SKM-1 (cell line): Measurements from ENCODE around the gene CSNK1A1.
"Not testable (repeated sequence)": the region's sequence is repeated elsewhere in the genome, so short reads cannot be mapped to it uniquely, and the experiment has no call there.

Experiments
- DNase-seq: peaks from one replicate; lab custom pipeline; 2025; ENCODE audit not compliant: unreplicated experiment; lab: John Stamatoyannopoulos, UW

The CSNK1A1 gene

DNA sequence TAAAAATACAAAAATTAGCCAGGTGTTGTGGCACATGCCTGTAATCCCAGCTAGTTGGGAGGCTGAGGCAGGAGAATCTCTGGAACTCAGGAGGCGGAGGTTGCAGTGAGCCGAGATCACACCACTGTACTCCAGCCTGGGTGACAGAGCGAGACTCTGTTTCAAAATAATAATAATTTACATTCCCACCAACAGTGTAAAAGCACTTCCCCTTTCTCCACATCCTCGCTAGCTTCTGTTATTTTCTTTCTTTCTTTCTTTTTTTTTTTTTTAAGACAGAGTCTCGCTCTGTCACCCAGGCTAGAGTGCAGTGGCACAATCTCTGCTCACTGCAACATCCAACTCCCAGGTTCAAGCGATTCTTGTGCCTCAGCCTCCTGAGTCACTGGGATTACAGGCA, 89.3 kb downstream of the CSNK1A1 start:
- not testable (repeated sequence) for DNase-seq

GRCh38 chr5:149459891-149460290, 91.3 kb downstream of the CSNK1A1 start:
- DNase-seq: no peak

DNA sequence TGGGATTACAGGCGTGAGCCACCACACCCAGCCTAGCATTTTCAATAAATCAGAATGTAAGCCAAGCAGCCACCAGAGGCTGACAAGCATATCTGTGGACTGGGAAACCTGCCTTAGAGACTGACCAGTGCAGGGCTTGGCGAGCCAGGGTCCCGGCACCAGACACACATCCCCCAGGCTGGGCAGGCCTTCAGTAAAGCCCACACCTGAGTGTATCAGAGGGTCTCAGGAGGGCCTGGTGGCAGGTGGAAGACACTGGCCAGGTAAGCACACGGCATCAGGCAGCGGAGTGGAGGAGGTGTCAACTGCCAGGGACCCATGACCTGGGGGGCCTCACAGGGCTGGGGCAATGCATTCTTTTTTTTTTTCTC, 93.9 kb downstream of the CSNK1A1 start:
- no peak for DNase-seq

GRCh38 chr5:149456597-149457392, 94.4 kb downstream of the CSNK1A1 start:
- DNase-seq: no peak

DNA sequence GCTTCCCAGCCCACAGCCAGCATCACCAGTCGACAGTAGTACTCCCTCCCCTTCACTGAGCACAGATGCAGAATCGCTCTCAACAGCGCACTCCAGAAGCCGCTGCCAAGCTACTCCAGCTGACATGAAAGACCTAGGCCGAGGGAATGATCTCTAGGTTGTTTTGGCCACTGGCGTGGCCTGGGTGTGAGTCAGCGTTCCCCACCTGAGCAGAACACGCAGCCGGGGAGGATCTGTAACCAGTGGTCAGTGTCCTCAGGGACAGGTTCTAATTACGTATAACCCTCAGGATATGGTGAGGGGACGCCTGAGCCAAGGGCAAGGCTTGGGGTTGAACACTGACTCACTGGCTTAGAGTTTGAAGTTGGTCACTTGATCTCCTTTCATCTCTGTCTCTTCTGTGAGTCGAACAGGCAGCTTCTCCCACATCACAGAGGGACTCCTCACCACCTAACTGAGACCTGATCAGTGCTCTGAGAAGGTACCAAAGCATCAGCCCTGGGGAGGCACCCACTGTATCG, 95.3 kb downstream of the CSNK1A1 start:
- DNase-seq: no peak

- DNase-seq: no peak
These were observed 97.4 kb downstream of the CSNK1A1 start for GRCh38 chr5:149453618-149454415.

DNA sequence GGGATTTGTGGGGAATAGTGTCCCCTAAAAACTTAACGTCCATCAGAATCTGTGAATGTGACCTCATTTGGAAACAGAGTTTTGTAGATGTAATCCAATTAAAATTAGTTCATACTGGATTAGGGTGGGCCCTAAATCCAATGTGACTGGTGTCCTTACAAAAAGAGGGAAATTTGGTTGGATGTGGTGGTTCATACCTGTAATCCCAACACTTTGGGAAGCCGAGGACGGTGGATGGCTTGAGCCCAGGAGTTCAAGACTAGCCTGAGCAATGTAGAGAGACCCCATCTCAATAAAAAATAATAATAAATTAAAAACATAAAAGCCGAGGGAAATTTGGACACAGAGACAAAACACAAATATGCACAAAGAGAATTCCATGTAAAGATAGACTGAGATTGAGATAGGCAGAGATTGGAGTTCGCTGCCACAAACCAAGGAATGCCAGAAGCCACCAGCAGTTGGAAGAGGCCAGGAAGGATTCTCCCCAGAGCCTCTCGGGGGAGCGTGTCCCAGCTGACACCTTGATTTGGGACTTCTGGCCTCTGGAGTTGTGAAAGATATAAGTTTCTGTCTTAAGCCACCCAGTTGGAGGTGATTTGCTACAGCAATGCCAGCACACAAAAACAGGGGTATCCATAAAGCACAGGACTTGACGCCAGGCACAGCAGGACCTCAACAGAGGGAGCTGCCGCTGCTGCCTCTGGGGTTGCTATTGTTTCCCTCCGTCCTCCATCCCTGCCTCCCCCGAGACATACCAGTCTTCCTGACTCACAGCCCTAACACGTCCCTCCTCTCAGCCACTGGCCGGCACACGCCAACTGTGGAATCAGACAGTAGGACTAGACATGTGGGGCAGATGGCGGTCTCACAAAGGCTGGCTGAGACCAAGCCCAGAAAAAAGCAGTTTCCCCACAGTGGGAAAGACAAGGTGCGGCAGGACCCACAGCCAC, 98.3 kb downstream of the CSNK1A1 start:
- no peak for DNase-seq

DNA sequence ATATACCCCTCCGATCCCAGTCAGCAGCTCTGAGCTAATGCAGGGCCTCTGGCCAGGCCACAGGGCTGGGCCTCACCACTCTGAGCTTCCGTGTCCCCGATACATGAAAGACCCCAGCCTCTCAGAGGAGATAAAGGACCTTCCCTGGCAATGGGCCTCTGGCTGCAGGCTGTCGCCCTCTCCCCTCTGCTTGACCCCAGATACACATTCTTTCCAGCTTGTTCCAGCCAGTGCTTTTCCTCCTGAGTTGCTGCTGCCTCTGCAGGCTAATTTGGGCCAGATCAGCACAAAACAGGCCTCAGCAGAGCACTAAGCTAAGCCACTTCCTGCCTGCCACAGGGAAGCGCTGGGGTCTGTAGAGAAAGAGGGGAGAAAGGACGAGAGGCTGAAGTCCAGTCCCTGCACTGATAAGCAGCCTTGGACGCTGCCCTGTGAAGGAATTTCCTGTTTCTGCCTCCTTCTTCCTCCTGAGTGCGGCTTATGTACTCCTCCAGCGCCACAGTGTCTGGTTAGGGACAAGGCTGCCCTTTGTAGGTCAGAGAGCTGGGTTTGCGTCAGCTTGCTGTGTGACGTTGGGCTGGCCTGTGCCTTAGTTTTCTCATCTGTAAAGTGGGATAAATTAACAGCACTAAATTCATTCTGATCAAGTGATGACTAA, 99.1 kb downstream of the CSNK1A1 start:
- DNase-seq: peak; percentile 71

GRCh38 chr5:149450199-149450598, 101.0 kb downstream of the CSNK1A1 start:
- DNase-seq: no peak

GRCh38 chr5:149448831-149449714, 102.2 kb downstream of the CSNK1A1 start:
- DNase-seq: no peak

GRCh38 chr5:149448431-149448830, 102.8 kb downstream of the CSNK1A1 start:
- DNase-seq: no peak

- DNase-seq: no peak
These were observed 103.6 kb downstream of the CSNK1A1 start for GRCh38 chr5:149447373-149448367.

DNA sequence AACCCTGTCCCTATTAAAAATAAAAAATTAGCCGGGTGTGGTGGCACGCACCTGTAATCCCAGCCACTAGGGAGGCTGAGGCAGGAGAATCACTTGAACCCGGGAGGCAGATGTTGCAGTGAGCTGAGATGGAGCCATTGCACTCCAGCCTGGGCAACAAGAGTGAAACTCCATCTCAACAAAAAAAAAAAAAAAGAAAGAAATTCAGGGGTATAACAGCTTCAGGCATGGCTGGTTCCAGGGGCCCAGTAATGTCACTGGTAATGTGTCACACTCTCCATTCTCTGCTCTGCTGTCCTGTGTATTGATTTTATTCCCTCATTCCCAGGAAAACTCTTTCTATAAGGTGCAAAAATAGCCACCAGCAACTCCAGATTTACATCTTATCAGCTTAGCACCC, 104.4 kb downstream of the CSNK1A1 start:
- not testable (repeated sequence) for DNase-seq

GRCh38 chr5:149445739-149446369, 105.4 kb downstream of the CSNK1A1 start:
- no peak for DNase-seq

DNA sequence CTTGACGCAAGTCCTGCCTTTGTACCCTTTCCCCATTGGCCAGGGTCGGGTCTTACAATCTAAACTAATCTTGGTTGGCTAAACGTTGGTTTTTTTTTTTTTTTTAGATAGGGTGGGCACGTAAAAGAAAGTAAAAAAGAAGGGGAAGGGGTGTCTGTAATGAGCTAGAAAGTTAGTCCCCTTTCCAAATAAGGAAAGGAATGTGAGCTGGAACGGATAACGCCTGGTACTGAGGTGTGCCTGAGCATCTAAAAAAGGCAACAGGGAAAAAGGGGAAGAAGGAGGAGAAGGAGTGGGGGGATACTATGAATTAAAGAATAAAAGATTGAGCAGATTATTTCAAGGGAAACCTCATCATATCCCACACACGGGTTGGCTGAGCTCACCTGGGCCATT, 105.9 kb downstream of the CSNK1A1 start:
- DNase-seq: no peak

DNA sequence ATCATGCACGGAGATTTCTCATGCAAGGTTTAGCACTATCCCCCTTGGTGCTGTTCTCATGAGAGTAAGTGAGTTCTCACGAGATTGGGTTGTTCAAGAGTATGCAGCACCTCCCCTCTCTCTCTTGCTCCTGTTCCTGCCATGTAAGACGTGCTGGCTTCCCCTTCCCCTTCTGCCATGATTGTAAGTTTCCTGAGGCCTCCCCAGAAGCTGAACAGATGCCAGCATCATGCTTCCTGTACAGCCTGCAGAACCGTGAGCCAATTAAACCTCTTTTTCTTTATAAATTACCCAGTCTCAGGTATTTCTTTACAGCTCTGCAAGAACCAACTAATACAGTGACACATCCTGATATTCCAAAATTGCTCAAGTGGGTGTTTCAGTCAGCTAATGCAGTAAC, 106.8 kb downstream of the CSNK1A1 start:
- DNase-seq: not testable (repeated sequence)

GRCh38 chr5:149443210-149443609, 108.0 kb downstream of the CSNK1A1 start:
- no peak for DNase-seq
